ENCODE data around the gene VIP.

Gene VIP

DNA sequence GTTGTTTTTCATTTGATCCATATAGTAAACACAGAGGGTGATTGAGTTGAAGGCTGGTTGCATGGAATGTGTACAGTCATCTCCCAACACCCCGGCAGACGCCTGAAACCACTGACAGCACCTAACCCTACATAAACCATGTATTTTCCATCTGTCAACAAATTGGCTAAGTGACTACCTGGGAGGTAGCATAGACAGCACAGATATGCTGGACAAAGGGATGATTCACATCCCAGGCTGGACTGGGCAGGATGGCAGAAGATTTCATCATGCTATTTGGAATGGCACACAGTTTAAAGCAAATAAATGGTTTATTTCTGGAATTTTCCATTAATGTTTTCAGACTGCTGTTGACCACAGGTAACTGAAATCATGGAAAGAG lies 4.4 kb upstream of the VIP start:
- no peak overlapping the region for H3K4me3 ChIP-seq (ENCODE audit: low read depth, low read length)
- TF ChIP-seq, protein P1, sequence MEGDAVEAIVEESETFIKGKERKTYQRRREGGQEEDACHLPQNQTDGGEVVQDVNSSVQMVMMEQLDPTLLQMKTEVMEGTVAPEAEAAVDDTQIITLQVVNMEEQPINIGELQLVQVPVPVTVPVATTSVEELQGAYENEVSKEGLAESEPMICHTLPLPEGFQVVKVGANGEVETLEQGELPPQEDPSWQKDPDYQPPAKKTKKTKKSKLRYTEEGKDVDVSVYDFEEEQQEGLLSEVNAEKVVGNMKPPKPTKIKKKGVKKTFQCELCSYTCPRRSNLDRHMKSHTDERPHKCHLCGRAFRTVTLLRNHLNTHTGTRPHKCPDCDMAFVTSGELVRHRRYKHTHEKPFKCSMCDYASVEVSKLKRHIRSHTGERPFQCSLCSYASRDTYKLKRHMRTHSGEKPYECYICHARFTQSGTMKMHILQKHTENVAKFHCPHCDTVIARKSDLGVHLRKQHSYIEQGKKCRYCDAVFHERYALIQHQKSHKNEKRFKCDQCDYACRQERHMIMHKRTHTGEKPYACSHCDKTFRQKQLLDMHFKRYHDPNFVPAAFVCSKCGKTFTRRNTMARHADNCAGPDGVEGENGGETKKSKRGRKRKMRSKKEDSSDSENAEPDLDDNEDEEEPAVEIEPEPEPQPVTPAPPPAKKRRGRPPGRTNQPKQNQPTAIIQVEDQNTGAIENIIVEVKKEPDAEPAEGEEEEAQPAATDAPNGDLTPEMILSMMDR (IDR thresholded peaks at IDR 0.05; ENCODE audit: control insufficient read depth, extremely low read depth, insufficient read depth), result no peak
- no peak for DNase-seq (ENCODE audit: low read depth)

DNA sequence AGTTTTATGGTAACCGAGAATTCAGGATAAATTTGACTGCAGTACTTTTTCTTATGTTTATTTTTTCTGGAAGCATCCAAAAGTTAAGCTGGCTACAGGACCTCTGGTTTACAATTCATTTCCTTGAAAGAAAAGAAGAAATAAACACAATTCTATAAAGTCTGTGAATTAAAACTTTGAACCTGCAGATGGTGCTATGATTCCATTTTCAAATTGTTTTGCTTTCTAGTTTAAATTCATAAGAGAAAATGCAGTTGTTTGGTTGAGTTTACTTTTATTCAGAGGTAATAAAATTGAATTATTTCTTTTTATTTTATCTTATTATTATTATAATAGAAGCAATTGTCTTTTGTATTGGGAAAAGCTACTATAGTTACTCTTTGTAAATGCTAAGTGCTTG lies 1.8 kb upstream of the VIP start:
- TF ChIP-seq, protein P1 (IDR thresholded peaks at IDR 0.05; ENCODE audit: control insufficient read depth, extremely low read depth, insufficient read depth), result 0 out of 2 replicates have a peak, but pooled peaks have one; percentile 10
- no peak for DNase-seq (ENCODE audit: low read depth)
- H3K4me3 ChIP-seq (ENCODE audit: low read depth, low read length), result no peak overlapping the region

DNA sequence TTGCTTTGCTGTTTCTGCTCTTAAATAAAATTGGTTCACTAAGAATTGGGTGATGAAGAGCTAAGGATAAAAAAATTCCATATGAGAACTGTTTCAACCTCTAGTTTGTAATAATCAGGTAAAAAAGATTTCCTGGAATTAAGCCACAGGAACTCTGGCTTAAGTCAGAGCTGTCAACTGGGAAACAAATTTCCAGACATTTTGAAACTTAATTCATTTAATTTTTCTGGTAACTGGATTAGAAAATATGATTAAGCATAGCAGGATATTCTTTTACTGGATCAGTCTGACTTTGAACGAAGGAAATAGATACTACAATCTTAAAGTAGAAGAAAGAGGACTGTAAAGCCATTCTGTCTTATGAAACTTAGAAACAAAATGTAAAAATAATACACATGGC lies 1.3 kb upstream of the VIP start:
- TF ChIP-seq, protein P1 (IDR thresholded peaks at IDR 0.05; ENCODE audit: control insufficient read depth, extremely low read depth, insufficient read depth), result no peak
- H3K4me3 ChIP-seq (ENCODE audit: low read depth, low read length), result no peak overlapping the region

DNA sequence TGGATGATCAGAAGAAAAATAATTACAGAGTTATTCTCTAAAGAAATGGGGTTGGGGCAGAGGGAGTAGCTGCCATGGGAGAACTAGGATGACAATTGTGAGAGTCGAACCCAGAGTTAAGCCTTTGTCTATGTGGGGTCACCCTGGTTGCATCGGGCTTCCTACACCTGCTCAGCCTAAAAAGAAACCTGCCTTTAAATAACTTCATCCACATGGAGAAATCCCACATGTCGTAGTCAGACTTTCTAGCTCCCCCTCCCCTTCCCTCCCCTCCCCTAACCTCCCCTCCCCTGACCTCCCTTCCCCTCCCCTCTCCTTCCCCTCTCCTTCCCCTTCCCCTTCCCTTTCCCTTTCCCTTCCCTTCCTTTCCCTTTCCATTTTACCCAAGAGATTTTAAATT lies 14.7 kb downstream of the VIP start:
- H3K4me3 ChIP-seq (ENCODE audit: low read depth, low read length), result no peak overlapping the region
- TF ChIP-seq, protein P1 (IDR thresholded peaks at IDR 0.05; ENCODE audit: control insufficient read depth, extremely low read depth, insufficient read depth), result no peak

More for the DNA sequence above, 1.3 kb upstream of the VIP start:
- DNase-seq (ENCODE audit: low read depth), result no peak

DNA sequence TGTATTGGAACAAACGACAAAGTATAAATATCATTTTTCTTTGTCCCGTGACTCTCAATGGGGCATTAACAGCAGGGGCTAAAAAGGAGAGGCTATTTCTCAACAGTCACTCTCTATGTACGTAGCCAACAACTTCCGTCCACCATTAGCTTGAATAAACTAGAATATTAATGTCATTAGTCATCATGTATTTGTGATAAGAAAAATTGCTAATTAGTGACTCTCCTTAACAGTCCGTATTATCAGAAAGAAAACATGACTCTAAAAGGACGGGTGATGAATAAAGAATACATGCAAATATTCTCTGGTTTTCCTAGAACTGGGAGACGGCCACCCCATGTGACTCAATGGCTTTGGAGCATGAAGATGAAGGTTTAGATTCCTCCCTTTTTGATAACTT lies 18.6 kb downstream of the VIP start:
- TF ChIP-seq, protein P1 (IDR thresholded peaks at IDR 0.05; ENCODE audit: control insufficient read depth, extremely low read depth, insufficient read depth), result no peak
- no peak for DNase-seq (ENCODE audit: low read depth)
- H3K4me3 ChIP-seq (ENCODE audit: low read depth, low read length), result no peak overlapping the region

More for the DNA sequence above, 14.7 kb downstream of the VIP start:
- no peak for DNase-seq (ENCODE audit: low read depth)

DNA sequence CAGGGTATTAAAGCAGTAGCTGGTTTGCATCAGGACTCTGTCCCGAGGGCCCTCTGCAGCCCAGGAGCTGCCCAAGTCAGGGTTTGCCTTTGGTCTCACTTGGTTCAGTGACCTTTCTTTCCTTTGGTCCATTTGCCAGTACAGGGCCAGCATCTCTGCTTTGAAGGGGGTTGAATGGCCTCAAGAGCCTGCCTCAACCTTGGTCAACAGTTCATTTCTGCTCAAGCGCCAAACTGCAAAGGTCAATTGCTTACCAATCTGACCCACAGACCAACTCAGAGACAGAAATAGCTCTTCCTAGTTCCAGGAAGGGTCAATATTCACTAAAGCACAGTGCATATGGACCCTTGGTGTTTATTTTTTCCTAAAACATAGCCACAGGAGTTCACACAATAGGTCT lies 19.4 kb downstream of the VIP start:
- no peak for DNase-seq (ENCODE audit: low read depth)
- H3K4me3 ChIP-seq (ENCODE audit: low read depth, low read length), result no peak overlapping the region
- TF ChIP-seq, protein P1 (IDR thresholded peaks at IDR 0.05; ENCODE audit: control insufficient read depth, extremely low read depth, insufficient read depth), result no peak

DNA sequence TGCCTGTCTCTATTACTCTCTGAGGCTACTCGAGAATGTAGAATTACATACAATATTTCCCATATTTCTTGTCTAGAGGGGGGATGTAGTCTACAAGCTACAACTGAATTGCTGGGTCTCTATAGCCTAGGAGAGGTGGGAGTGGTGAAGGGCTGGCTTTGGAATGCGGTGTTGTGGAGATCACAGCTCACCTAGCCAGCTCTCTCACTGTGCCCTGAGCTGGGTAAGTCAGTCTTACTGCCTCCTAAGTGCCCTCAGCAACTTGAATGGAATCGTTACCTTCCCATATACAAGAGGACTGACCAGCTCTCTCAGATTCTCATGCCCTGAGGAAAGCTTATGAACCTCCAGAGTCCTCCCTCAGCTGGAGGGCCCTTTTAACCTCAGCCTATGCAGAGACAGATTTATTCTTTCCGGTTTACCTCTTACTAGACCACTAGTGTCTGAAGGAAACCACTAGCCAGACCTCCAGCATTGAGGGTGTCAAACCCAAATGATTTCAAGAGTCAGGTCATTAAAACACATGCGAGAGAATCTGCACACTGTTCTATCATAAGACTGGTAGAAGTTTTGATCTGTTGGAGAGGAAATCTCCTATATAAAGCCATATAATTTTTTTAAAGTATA lies 20.6 kb downstream of the VIP start:
- TF ChIP-seq, protein P1 (IDR thresholded peaks at IDR 0.05; ENCODE audit: control insufficient read depth, extremely low read depth, insufficient read depth), result no peak
- H3K4me3 ChIP-seq (ENCODE audit: low read depth, low read length), result no peak overlapping the region
- DNase-seq (ENCODE audit: low read depth), result no peak
